Peyer's patch (tissue), 4 donors: ENCODE measurements around the gene ASCL5.

Source experiments
- CTCF ChIP-seq, 6 experiments: fragments of 450-650 bp in 4 of 6; fragments of 200-600 bp in 2 of 6; sonication (generic) in 1 of 6; IDR thresholded peaks; one replicate each; pipeline ENCODE4 v1.5.1; 2017 to 2019; ENCODE audit warnings: antibody characterized with exemption in 6 of 6, mild to moderate bottlenecking in 3 of 6, moderate library complexity in 1 of 6
- POLR2A ChIP-seq, 2 donors: fragments of 450-650 bp; IDR thresholded peaks; one replicate each; pipeline ENCODE4 v1.5.1; 2017; ENCODE audit warnings: antibody characterized with exemption in 2 of 2, mild to moderate bottlenecking in 2 of 2, moderate library complexity in 2 of 2

- TF ChIP-seq CTCF (IDR thresholded peaks at IDR 0.05) (no peak), POLR2A (IDR thresholded peaks at IDR 0.05) (no peak)
Observed at GRCh38 chr1:201093561-201093960, 33.4 kb downstream of the ASCL5 start.
